ENCODE measurements around the gene PEAK1. TPM values are rescaled to one million over a fixed set of nuclear protein-coding genes. Genes with fewer than 3 reads are reported as not detected.

PEAK1 gene
- total and polyA plus RNA-seq, 9 of the 15 experiments (the other 6 are each of a cell fraction or from before 2014, with no cell fraction given), result 0.99 to 22.4 (median 10.8) TPM

DNA sequence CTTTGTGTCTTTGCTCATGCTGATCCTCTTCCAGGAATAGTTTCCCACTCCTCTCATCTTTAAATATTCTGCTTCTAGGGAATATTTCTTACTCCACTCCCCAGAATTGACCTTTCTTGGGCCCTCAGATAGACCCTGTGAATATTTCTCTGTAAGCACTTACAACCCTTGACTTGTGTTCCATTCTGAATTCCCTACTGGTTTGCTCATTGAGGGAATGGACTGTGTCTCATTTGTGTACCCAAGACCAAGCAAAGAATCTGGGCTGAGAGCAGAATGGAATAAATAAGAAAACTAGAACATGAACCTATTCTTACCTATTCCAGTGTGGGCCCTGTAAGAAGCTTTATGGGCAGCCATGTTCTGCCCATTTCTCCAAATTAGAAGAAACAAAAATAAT is 276.3 kb downstream of the PEAK1 start:
- ChIA-PET CTCF (ENCODE audit: low intra/inter-chr PET ratio) (no interaction called here), POLR2A (interaction anchor here (0.6 kb wide), 1 partner anchor 510 kb away, joined by 3 read pairs; no protein-coding TSS in a partner anchor)
- no peak for DNase-seq (ENCODE audit: extremely low read depth in 1 of 4, low spot score in 3 of 4)
- Histone ChIP-seq H3K9ac (ENCODE audit: insufficient read depth in 1 of 2, low read depth in 2 of 2, low read length in 2 of 2) (no peak overlapping the region), H3K4me3 (no peak overlapping the region), H3K4me2 (ENCODE audit: insufficient read depth, low read length) (no peak overlapping the region), H3K27ac (ENCODE audit: extremely low read depth, low read depth, low read length) (no peak overlapping the region), H3K4me1 (replicated peaks in 1 of 2; ENCODE audit: control insufficient read depth in 2 of 2, insufficient read depth in 2 of 2, low read length in 2 of 2) (no peaks in the 10 kb centered on the region), H3K79me2 (ENCODE audit: control insufficient read depth, insufficient read depth, low read length) (no peaks in the 10 kb centered on the region), H3K9me3 (replicated peaks; ENCODE audit: control insufficient read depth, insufficient read depth, low read depth, low read length) (peaks cover 12% of the 10 kb centered on the region), H3K27me3 (ENCODE audit: control insufficient read depth in 2 of 2, insufficient read depth in 2 of 2, low read length in 2 of 2) (no peaks in the 10 kb centered on the region), H2AFZ (ENCODE audit: low read depth, low read length) (no peak overlapping the region), H3K36me3 (ENCODE audit: control insufficient read depth, insufficient read depth, low read length) (no peaks in the 10 kb centered on the region), H3K9me1 (ENCODE audit: control insufficient read depth, insufficient read depth, low read length) (no peaks in the 10 kb centered on the region), H4K20me1 (replicated peaks; ENCODE audit: control insufficient read depth, insufficient read depth, low read length) (no peaks in the 10 kb centered on the region)
- intact Hi-C loops (cut with micrococcal nuclease), result no loop called here
- no peak for ATAC-seq
- BruUV-seq (replicated peaks), result no TSS peak
- TF ChIP-seq ZZZ3 (IDR thresholded peaks at IDR 0.05), result no peak
- no peak for TF ChIP-seq CBFA2T3 (IDR thresholded peaks at IDR 0.05)
- no peak for TF ChIP-seq SMARCC2 (IDR thresholded peaks at IDR 0.05; ENCODE audit: low read depth)
- TF ChIP-seq, protein P1, sequence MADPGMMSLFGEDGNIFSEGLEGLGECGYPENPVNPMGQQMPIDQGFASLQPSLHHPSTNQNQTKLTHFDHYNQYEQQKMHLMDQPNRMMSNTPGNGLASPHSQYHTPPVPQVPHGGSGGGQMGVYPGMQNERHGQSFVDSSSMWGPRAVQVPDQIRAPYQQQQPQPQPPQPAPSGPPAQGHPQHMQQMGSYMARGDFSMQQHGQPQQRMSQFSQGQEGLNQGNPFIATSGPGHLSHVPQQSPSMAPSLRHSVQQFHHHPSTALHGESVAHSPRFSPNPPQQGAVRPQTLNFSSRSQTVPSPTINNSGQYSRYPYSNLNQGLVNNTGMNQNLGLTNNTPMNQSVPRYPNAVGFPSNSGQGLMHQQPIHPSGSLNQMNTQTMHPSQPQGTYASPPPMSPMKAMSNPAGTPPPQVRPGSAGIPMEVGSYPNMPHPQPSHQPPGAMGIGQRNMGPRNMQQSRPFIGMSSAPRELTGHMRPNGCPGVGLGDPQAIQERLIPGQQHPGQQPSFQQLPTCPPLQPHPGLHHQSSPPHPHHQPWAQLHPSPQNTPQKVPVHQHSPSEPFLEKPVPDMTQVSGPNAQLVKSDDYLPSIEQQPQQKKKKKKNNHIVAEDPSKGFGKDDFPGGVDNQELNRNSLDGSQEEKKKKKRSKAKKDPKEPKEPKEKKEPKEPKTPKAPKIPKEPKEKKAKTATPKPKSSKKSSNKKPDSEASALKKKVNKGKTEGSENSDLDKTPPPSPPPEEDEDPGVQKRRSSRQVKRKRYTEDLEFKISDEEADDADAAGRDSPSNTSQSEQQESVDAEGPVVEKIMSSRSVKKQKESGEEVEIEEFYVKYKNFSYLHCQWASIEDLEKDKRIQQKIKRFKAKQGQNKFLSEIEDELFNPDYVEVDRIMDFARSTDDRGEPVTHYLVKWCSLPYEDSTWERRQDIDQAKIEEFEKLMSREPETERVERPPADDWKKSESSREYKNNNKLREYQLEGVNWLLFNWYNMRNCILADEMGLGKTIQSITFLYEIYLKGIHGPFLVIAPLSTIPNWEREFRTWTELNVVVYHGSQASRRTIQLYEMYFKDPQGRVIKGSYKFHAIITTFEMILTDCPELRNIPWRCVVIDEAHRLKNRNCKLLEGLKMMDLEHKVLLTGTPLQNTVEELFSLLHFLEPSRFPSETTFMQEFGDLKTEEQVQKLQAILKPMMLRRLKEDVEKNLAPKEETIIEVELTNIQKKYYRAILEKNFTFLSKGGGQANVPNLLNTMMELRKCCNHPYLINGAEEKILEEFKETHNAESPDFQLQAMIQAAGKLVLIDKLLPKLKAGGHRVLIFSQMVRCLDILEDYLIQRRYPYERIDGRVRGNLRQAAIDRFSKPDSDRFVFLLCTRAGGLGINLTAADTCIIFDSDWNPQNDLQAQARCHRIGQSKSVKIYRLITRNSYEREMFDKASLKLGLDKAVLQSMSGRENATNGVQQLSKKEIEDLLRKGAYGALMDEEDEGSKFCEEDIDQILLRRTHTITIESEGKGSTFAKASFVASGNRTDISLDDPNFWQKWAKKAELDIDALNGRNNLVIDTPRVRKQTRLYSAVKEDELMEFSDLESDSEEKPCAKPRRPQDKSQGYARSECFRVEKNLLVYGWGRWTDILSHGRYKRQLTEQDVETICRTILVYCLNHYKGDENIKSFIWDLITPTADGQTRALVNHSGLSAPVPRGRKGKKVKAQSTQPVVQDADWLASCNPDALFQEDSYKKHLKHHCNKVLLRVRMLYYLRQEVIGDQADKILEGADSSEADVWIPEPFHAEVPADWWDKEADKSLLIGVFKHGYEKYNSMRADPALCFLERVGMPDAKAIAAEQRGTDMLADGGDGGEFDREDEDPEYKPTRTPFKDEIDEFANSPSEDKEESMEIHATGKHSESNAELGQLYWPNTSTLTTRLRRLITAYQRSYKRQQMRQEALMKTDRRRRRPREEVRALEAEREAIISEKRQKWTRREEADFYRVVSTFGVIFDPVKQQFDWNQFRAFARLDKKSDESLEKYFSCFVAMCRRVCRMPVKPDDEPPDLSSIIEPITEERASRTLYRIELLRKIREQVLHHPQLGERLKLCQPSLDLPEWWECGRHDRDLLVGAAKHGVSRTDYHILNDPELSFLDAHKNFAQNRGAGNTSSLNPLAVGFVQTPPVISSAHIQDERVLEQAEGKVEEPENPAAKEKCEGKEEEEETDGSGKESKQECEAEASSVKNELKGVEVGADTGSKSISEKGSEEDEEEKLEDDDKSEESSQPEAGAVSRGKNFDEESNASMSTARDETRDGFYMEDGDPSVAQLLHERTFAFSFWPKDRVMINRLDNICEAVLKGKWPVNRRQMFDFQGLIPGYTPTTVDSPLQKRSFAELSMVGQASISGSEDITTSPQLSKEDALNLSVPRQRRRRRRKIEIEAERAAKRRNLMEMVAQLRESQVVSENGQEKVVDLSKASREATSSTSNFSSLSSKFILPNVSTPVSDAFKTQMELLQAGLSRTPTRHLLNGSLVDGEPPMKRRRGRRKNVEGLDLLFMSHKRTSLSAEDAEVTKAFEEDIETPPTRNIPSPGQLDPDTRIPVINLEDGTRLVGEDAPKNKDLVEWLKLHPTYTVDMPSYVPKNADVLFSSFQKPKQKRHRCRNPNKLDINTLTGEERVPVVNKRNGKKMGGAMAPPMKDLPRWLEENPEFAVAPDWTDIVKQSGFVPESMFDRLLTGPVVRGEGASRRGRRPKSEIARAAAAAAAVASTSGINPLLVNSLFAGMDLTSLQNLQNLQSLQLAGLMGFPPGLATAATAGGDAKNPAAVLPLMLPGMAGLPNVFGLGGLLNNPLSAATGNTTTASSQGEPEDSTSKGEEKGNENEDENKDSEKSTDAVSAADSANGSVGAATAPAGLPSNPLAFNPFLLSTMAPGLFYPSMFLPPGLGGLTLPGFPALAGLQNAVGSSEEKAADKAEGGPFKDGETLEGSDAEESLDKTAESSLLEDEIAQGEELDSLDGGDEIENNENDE (IDR thresholded peaks at IDR 0.05; ENCODE audit: low read depth, low read length), result no peak
- no peak for TF ChIP-seq ZFP1 (CRISPR knock-in tag; IDR thresholded peaks at IDR 0.05)
- TF ChIP-seq MCM7 (IDR thresholded peaks at IDR 0.05), result no peak
- no peak for TF ChIP-seq STAG1 (CRISPR knock-in tag; IDR thresholded peaks at IDR 0.05; ENCODE audit: borderline replicate concordance)
- in situ Hi-C loops (cut with MboI), result no loop called here
- no peak for FAIRE-seq

All from K562 (cell line).